ENCODE measurements around the gene FKBP4.
A peak's percentile ranks its signal among the peaks of the same experiment; 100 is the strongest.
"Not testable (repeated sequence)": the region's sequence is repeated elsewhere in the genome, so short reads cannot be mapped to it uniquely, and the experiment has no call there.

FKBP4 gene

GRCh38 chr12:2794736-2795289 is at the start of gene FKBP4:
TSS of gene FKBP4 (plus strand) at chr12:2794970. CDS start at chr12:2795140, 170 bp downstream.
- DNase-seq, result peak; percentile 91

GRCh38 chr12:2745655-2746054 is 49.1 kb upstream of the FKBP4 start:
- no peak for DNase-seq

- no peak for DNase-seq
Observed at GRCh38 chr12:2749580-2749979, 45.2 kb upstream of the FKBP4 start.

- no peak for DNase-seq
Observed at GRCh38 chr12:2750185-2750584, 44.6 kb upstream of the FKBP4 start.

GRCh38 chr12:2751230-2751629 is 43.5 kb upstream of the FKBP4 start:
- DNase-seq, result no peak

- no peak for DNase-seq
Observed at GRCh38 chr12:2751686-2752085, 43.1 kb upstream of the FKBP4 start.

GRCh38 chr12:2752676-2753371 is 41.9 kb upstream of the FKBP4 start:
- DNase-seq, result peak; percentile 74

- DNase-seq, result no peak
Observed at GRCh38 chr12:2753536-2753935, 41.2 kb upstream of the FKBP4 start.

- no peak for DNase-seq
Observed at GRCh38 chr12:2754208-2754607, 40.6 kb upstream of the FKBP4 start.

- DNase-seq, result no peak
Observed at GRCh38 chr12:2756756-2757155, 38.0 kb upstream of the FKBP4 start.

GRCh38 chr12:2759733-2760132 is 35.0 kb upstream of the FKBP4 start:
- no peak for DNase-seq

GRCh38 chr12:2764398-2764797 is 30.4 kb upstream of the FKBP4 start:
- no peak for DNase-seq

- no peak for DNase-seq
Observed at GRCh38 chr12:2765052-2765451, 29.7 kb upstream of the FKBP4 start.

- DNase-seq, result no peak
Observed at GRCh38 chr12:2765608-2766007, 29.2 kb upstream of the FKBP4 start.

GRCh38 chr12:2768224-2768961 is 26.4 kb upstream of the FKBP4 start:
- no peak for DNase-seq

GRCh38 chr12:2769866-2770533 is 24.8 kb upstream of the FKBP4 start:
- DNase-seq, result no peak

- DNase-seq, result not testable (repeated sequence)
Observed at GRCh38 chr12:2770544-2770943, 24.2 kb upstream of the FKBP4 start.

GRCh38 chr12:2772370-2772769 is 22.4 kb upstream of the FKBP4 start:
- DNase-seq, result no peak

GRCh38 chr12:2773199-2773875 is 21.4 kb upstream of the FKBP4 start:
- DNase-seq, result no peak

- no peak for DNase-seq
Observed at GRCh38 chr12:2775431-2775830, 19.3 kb upstream of the FKBP4 start.

- DNase-seq, result no peak
Observed at GRCh38 chr12:2776129-2776806, 18.5 kb upstream of the FKBP4 start.

- no peak for DNase-seq
Observed at GRCh38 chr12:2779281-2779680, 15.5 kb upstream of the FKBP4 start.

All from stimulated activated CD4-positive, alpha-beta T cell treated with anti-CD3 and anti-CD28 coated beads, Interleukin-4, amount 100 ng/mL, for 24 hours (primary cell).